Glomerular visceral epithelial cell (primary cell): ENCODE measurements around the gene CAMTA1.

Source experiments
- DNase-seq: peaks from one replicate; pipeline ENCODE4 v3.0.0-alpha.2; 2016; ENCODE audit errors: extremely low spot score

CAMTA1 gene

GRCh38 chr1:7610106-7610731 lies 825.0 kb downstream of the CAMTA1 start:
- no peak for DNase-seq

- no peak for DNase-seq
These were observed 825.7 kb downstream of the CAMTA1 start for GRCh38 chr1:7610936-7611335.

GRCh38 chr1:7611421-7612010 lies 826.3 kb downstream of the CAMTA1 start:
- DNase-seq: no peak

- no peak for DNase-seq
These were observed 828.0 kb downstream of the CAMTA1 start for GRCh38 chr1:7613106-7613850.

- no peak for DNase-seq
These were observed 828.6 kb downstream of the CAMTA1 start for GRCh38 chr1:7613851-7614205.

- no peak for DNase-seq
These were observed 829.4 kb downstream of the CAMTA1 start for GRCh38 chr1:7614576-7615074.

GRCh38 chr1:7615138-7615537 lies 829.9 kb downstream of the CAMTA1 start:
- DNase-seq: no peak

- DNase-seq: peak; percentile 45
These were observed 831.0 kb downstream of the CAMTA1 start for GRCh38 chr1:7616076-7616832.

GRCh38 chr1:7616953-7617352 lies 831.7 kb downstream of the CAMTA1 start:
- DNase-seq: no peak

- DNase-seq: no peak
These were observed 832.6 kb downstream of the CAMTA1 start for GRCh38 chr1:7617826-7618225.

- DNase-seq: no peak
These were observed 834.9 kb downstream of the CAMTA1 start for GRCh38 chr1:7620196-7620595.

GRCh38 chr1:7621334-7622219 lies 836.3 kb downstream of the CAMTA1 start:
- DNase-seq: peak; percentile 77

- DNase-seq: no peak
These were observed 838.6 kb downstream of the CAMTA1 start for GRCh38 chr1:7623842-7624241.

GRCh38 chr1:7624791-7625355 lies 839.6 kb downstream of the CAMTA1 start:
- DNase-seq: no peak

- no peak for DNase-seq
These were observed 840.1 kb downstream of the CAMTA1 start for GRCh38 chr1:7625401-7625800.

- DNase-seq: no peak
These were observed 843.0 kb downstream of the CAMTA1 start for GRCh38 chr1:7628273-7628672.

GRCh38 chr1:7629011-7629410 lies 843.8 kb downstream of the CAMTA1 start:
- no peak for DNase-seq

GRCh38 chr1:7629465-7630195 lies 844.4 kb downstream of the CAMTA1 start:
- no peak for DNase-seq

- no peak for DNase-seq
These were observed 845.1 kb downstream of the CAMTA1 start for GRCh38 chr1:7630378-7630777.

- no peak for DNase-seq
These were observed 846.9 kb downstream of the CAMTA1 start for GRCh38 chr1:7632176-7632575.
